Loucy (cell line): Measurements from ENCODE around the gene CTNNBIP1.

Experiments
- CTCF ChIP-seq: fragments of 200-600 bp; sonication (generic); conservative IDR thresholded peaks from 2 replicates; pipeline ENCODE4 v1.5.1; 2014; ENCODE audit warnings: mild to moderate bottlenecking, antibody characterized with exemption, low read length
- EZH2phosphoT487 ChIP-seq: fragments of 200-600 bp; IDR thresholded peaks from 2 replicates; pipeline ENCODE4 v1.6.1; 2018; ENCODE audit warnings: antibody characterized with exemption, mild to moderate bottlenecking, moderate library complexity, borderline replicate concordance

GRCh38 chr1:9849691-9850441 is 60.2 kb downstream of the CTNNBIP1 start:
- TF ChIP-seq CTCF: no peak
- TF ChIP-seq EZH2phosphoT487: no peak
